H9 (cell line): ENCODE data around the gene RSF1. TPM values are rescaled to one million over a fixed set of nuclear protein-coding genes. Genes with fewer than 3 reads are reported as not detected.

Experiments used
- DNase-seq: peaks from one replicate; pipeline ENCODE4 v3.0.0-alpha.2; 2017
- H2AFZ ChIP-seq: one replicate; pipeline ENCODE4 v1.6.1; 2013; ENCODE audit warnings: mild to moderate bottlenecking, low read length, control low read depth, moderate library complexity
- H2AK5ac ChIP-seq: 2 replicates; pipeline ENCODE4 v1.6.1; 2013; ENCODE audit warnings: low read length, control low read depth, mixed read lengths; ENCODE audit not compliant: insufficient read length
- H2BK120ac ChIP-seq: one replicate; pipeline ENCODE4 v1.6.1; 2013; ENCODE audit warnings: low read depth, mild to moderate bottlenecking, low read length, control low read depth, inconsistent platforms; ENCODE audit not compliant: poor library complexity, severe bottlenecking
- H2BK12ac ChIP-seq: 2 replicates; pipeline ENCODE4 v1.6.1; 2013; ENCODE audit warnings: low read length, control low read depth, mixed read lengths, low read depth; ENCODE audit not compliant: insufficient read length
- H2BK15ac ChIP-seq: 2 replicates; pipeline ENCODE4 v1.6.1; 2013; ENCODE audit warnings: low read depth, low read length, control low read depth
- H2BK20ac ChIP-seq: one replicate; pipeline ENCODE4 v1.6.1; 2013; ENCODE audit warnings: low read depth, mild to moderate bottlenecking, low read length, control low read depth, inconsistent platforms; ENCODE audit not compliant: poor library complexity, severe bottlenecking
- H2BK5ac ChIP-seq: 2 replicates; pipeline ENCODE4 v1.6.1; 2013; ENCODE audit warnings: low read length, control low read depth, mixed read lengths; ENCODE audit not compliant: insufficient read length
- H3K14ac ChIP-seq: 2 replicates; pipeline ENCODE4 v1.6.1; 2013; ENCODE audit warnings: low read length, control low read depth; ENCODE audit not compliant: insufficient read depth
- H3K18ac ChIP-seq: 2 replicates; pipeline ENCODE4 v1.6.1; 2013; ENCODE audit warnings: low read depth, mild to moderate bottlenecking, mixed read lengths, low read length, control low read depth; ENCODE audit not compliant: insufficient read length
- H3K23ac ChIP-seq: 2 replicates; pipeline ENCODE4 v1.6.1; 2013; ENCODE audit warnings: low read length, control low read depth, mixed read lengths, low read depth; ENCODE audit not compliant: insufficient read length
- H3K23me2 ChIP-seq: 2 replicates; pipeline ENCODE4 v1.6.1; 2013; ENCODE audit warnings: low read depth, mild to moderate bottlenecking, mixed read lengths, low read length, control low read depth; ENCODE audit not compliant: insufficient read length, poor library complexity, severe bottlenecking
- H3K27ac ChIP-seq: 2 replicates; pipeline ENCODE4 v1.5.1; 2013; ENCODE audit warnings: low read length, control low read depth, mixed read lengths, low read depth; ENCODE audit not compliant: insufficient read length
- H3K27me3 ChIP-seq: 2 replicates; pipeline ENCODE4 v1.6.1; 2013; ENCODE audit warnings: low read length, control low read depth, inconsistent platforms; ENCODE audit not compliant: insufficient read depth
- H3K4ac ChIP-seq: 2 replicates; pipeline ENCODE4 v1.6.1; 2013; ENCODE audit warnings: low read depth, mild to moderate bottlenecking, control low read depth, inconsistent platforms, low read length, moderate library complexity
- H3K4me1 ChIP-seq: 2 replicates; pipeline ENCODE4 v1.6.1; 2013; ENCODE audit warnings: low read length, control low read depth, inconsistent platforms; ENCODE audit not compliant: insufficient read depth
- H3K4me2 ChIP-seq: 2 replicates; pipeline ENCODE4 v1.6.1; 2013; ENCODE audit warnings: low read length, control low read depth, mixed read lengths; ENCODE audit not compliant: insufficient read length, insufficient read depth
- H3K56ac ChIP-seq: 2 replicates; pipeline ENCODE4 v1.6.1; 2013; ENCODE audit warnings: low read depth, mild to moderate bottlenecking, mixed read lengths, low read length, control low read depth; ENCODE audit not compliant: insufficient read length
- H3K79me1 ChIP-seq: 2 replicates; pipeline ENCODE4 v1.6.1; 2013; ENCODE audit warnings: low read depth, mild to moderate bottlenecking, moderate library complexity, low read length, control low read depth, inconsistent platforms; ENCODE audit not compliant: insufficient read depth, poor library complexity, severe bottlenecking
- H3K79me2 ChIP-seq: 2 replicates; pipeline ENCODE4 v1.6.1; 2013; ENCODE audit warnings: low read length, control low read depth, inconsistent platforms; ENCODE audit not compliant: insufficient read depth
- H3K9ac ChIP-seq: 2 replicates; pipeline ENCODE4 v1.6.1; 2013; ENCODE audit warnings: low read length, control low read depth, mixed read lengths; ENCODE audit not compliant: insufficient read length; ENCODE audit errors: extremely low read depth
- H3K9me3 ChIP-seq: one replicate; pipeline ENCODE4 v1.6.1; 2013; ENCODE audit warnings: low read depth, low read length, inconsistent platforms; ENCODE audit not compliant: control insufficient read depth
- H3T11ph ChIP-seq: one replicate; pipeline ENCODE4 v1.6.1; 2013; ENCODE audit warnings: mild to moderate bottlenecking, low read length, control low read depth, inconsistent platforms
- H4K20me1 ChIP-seq: one replicate; pipeline ENCODE4 v1.6.1; 2013; ENCODE audit not compliant: control insufficient read depth, insufficient read length, insufficient read depth
- H4K5ac ChIP-seq: 2 replicates; pipeline ENCODE4 v1.6.1; 2013; ENCODE audit warnings: low read depth, mild to moderate bottlenecking, mixed read lengths, low read length, control low read depth; ENCODE audit not compliant: insufficient read length
- H4K8ac ChIP-seq: replicated peaks from 2 replicates; pipeline ENCODE4 v1.6.1; 2013; ENCODE audit warnings: low read length, control low read depth, mixed read lengths, low read depth; ENCODE audit not compliant: insufficient read length
- H4K91ac ChIP-seq: 2 replicates; pipeline ENCODE4 v1.6.1; 2013; ENCODE audit warnings: low read depth, mild to moderate bottlenecking, moderate library complexity, mixed read lengths, low read length, control low read depth; ENCODE audit not compliant: insufficient read length
- H3K27ac Mint-ChIP-seq, 3 experiments: 2 replicates in 2 of 3; 3 replicates in 1 of 3; pipeline ENCODE4 v1.8.0; 2020 to 2021; ENCODE audit warnings: mixed read lengths in 3 of 3, mild to moderate bottlenecking in 1 of 3, moderate library complexity in 1 of 3
- H3K27me3 Mint-ChIP-seq: 2 replicates; pipeline ENCODE4 v1.8.0; 2021; ENCODE audit warnings: low read depth, mild to moderate bottlenecking, moderate library complexity, mixed read lengths
- H3K36me3 Mint-ChIP-seq, 3 experiments: 2 replicates in 2 of 3; 3 replicates in 1 of 3; pipeline ENCODE4 v1.8.0; 2020 to 2021; ENCODE audit warnings: low read depth in 3 of 3, mixed read lengths in 3 of 3; ENCODE audit not compliant: insufficient read depth in 1 of 3
- H3K4me1 Mint-ChIP-seq, 2 experiments: 2 replicates each; pipeline ENCODE4 v1.8.0; 2020; ENCODE audit warnings: mixed read lengths in 2 of 2
- H3K4me3 Mint-ChIP-seq, 2 experiments: 2 replicates in 1 of 2; 3 replicates in 1 of 2; pipeline ENCODE4 v1.8.0; 2020 to 2021; ENCODE audit warnings: mild to moderate bottlenecking in 2 of 2, mixed read lengths in 2 of 2, moderate library complexity in 1 of 2
- H3K9me3 Mint-ChIP-seq, 2 experiments: 2 replicates in 1 of 2; 3 replicates in 1 of 2; pipeline ENCODE4 v1.8.0; 2020; ENCODE audit warnings: mild to moderate bottlenecking in 2 of 2, mixed read lengths in 2 of 2, moderate library complexity in 1 of 2
- WGBS: extraction: QIAGEN DNeasy Blood & Tissue Kit; methylation state at CpG from one replicate; pipeline ENCODE4 v1.1.7; 2013; ENCODE audit warnings: missing lambda C conversion rate, low lambda C conversion rate, mixed read lengths; ENCODE audit not compliant: insufficient read length; ENCODE audit errors: extremely low coverage; 5-methylcytosine and 5-hydroxymethylcytosine counted together
- total RNA-seq: library from RNA; stranded (reverse); gene quantifications from 2 replicates; pipeline ENCODE4 v1.2.1, GENCODE V29; 2021
- TF ChIP-seq, protein P1 (sequence below): fragments of 200-600 bp; sonication (generic); conservative IDR thresholded peaks from 3 replicates; pipeline ENCODE4 v1.8.0; 2021; ENCODE audit warnings: antibody characterized with exemption, mild to moderate bottlenecking

Gene RSF1
- total RNA-seq, 1 experiment from 2014 or later, result 82.6 TPM

DNA sequence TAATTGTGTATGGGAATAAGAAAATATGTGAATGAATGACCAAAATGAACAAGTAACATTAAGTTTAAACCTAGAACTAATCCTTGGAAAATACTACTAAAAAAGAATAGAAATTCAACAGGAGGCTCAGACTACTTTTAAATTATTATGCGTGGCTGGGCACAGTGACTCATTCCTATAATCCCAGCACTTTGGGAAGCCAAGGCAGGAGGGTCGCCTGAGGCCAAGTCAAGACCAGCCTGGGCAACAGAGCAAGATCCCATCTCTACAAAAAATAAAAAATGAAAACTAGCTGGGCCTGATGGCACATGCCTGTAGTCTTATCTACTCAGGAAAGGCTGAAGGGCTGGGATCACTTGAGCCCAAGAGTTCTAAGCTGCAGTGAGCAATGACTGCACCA is 97.5 kb downstream of the RSF1 start:
- no peaks in the 10 kb centered on the region for H3K79me2 ChIP-seq
- no peak overlapping the region for H3K4me2 ChIP-seq
- H3K9me3 ChIP-seq, result no peaks in the 10 kb centered on the region
- no peak overlapping the region for H3K14ac ChIP-seq
- H3K4me1 ChIP-seq, result no peaks in the 10 kb centered on the region
- H3K9ac ChIP-seq, result no peak overlapping the region
- no peak overlapping the region for H3K4me3 Mint-ChIP-seq
- H4K5ac ChIP-seq, result no peak overlapping the region
- peaks cover 0 to 3% of the 10 kb centered on the region in 2 experiments; a peak in 2 of 4 replicates for H3K4me1 Mint-ChIP-seq
- no peak overlapping the region for H2BK5ac ChIP-seq
- no peak overlapping the region for H2BK15ac ChIP-seq
- no peak for DNase-seq
- no peak overlapping the region for H2BK12ac ChIP-seq
- no peak overlapping the region for H3K27ac ChIP-seq
- peaks cover 14 to 45% (median 43%) of the 10 kb centered on the region in 3 experiments; a peak in 6 of 7 replicates for H3K36me3 Mint-ChIP-seq
- no peak overlapping the region for H3K23ac ChIP-seq
- no peaks in the 10 kb centered on the region for H3K79me1 ChIP-seq
- no peak overlapping the region for H3K27ac Mint-ChIP-seq
- H4K91ac ChIP-seq, result no peak overlapping the region
- H3K27me3 Mint-ChIP-seq, result no peaks in the 10 kb centered on the region
- no peak overlapping the region for H3K4ac ChIP-seq
- H3K23me2 ChIP-seq, result no peaks in the 10 kb centered on the region
- no peak overlapping the region for H4K8ac ChIP-seq
- WGBS, result no CpG with 5 or more reads among the region's 2 CpGs
- no peak overlapping the region for H2BK120ac ChIP-seq
- TF ChIP-seq, protein P1, sequence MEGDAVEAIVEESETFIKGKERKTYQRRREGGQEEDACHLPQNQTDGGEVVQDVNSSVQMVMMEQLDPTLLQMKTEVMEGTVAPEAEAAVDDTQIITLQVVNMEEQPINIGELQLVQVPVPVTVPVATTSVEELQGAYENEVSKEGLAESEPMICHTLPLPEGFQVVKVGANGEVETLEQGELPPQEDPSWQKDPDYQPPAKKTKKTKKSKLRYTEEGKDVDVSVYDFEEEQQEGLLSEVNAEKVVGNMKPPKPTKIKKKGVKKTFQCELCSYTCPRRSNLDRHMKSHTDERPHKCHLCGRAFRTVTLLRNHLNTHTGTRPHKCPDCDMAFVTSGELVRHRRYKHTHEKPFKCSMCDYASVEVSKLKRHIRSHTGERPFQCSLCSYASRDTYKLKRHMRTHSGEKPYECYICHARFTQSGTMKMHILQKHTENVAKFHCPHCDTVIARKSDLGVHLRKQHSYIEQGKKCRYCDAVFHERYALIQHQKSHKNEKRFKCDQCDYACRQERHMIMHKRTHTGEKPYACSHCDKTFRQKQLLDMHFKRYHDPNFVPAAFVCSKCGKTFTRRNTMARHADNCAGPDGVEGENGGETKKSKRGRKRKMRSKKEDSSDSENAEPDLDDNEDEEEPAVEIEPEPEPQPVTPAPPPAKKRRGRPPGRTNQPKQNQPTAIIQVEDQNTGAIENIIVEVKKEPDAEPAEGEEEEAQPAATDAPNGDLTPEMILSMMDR, result no peak
- no peak overlapping the region for H2AK5ac ChIP-seq
- H3T11ph ChIP-seq, result no peak overlapping the region
- H2AFZ ChIP-seq, result no peak overlapping the region
- H3K18ac ChIP-seq, result no peak overlapping the region
- H4K20me1 ChIP-seq, result no peaks in the 10 kb centered on the region
- H3K27me3 ChIP-seq, result no peaks in the 10 kb centered on the region
- H3K56ac ChIP-seq, result no peak overlapping the region
- no peaks in the 10 kb centered on the region for H3K9me3 Mint-ChIP-seq
- H2BK20ac ChIP-seq, result no peak overlapping the region
